ENCODE results near the gene SMAD7.

DNA sequence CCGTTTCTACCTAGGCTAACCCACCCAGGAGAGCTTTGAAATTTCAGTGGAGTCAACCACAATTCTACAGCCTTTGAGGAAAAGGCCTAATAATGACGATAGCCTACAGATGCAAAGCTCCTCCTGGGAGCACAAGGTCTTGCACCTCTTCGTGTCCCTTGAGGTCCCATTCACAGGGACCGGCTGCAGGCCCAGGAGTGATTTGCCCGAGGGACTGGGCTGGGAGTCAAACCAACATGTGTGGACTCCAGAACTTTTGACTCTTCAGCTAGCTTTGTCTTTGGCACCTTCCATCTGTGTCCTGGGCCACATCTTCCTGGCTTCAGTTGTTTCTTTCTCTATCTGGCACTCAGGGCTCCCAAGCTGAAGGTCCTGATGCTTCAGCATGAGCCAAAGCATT, 76.5 kb downstream of the SMAD7 start:
- TF ChIP-seq EP300 (IDR thresholded peaks at IDR 0.05): no peak
- TF ChIP-seq CTCF (IDR thresholded peaks at IDR 0.05): no peak
- no peak for TF ChIP-seq POLR2AphosphoS5 (IDR thresholded peaks at IDR 0.05)
- TF ChIP-seq POLR2A (IDR thresholded peaks at IDR 0.05): no peak
